ENCODE measurements around the gene LDLRAD4.

DNA sequence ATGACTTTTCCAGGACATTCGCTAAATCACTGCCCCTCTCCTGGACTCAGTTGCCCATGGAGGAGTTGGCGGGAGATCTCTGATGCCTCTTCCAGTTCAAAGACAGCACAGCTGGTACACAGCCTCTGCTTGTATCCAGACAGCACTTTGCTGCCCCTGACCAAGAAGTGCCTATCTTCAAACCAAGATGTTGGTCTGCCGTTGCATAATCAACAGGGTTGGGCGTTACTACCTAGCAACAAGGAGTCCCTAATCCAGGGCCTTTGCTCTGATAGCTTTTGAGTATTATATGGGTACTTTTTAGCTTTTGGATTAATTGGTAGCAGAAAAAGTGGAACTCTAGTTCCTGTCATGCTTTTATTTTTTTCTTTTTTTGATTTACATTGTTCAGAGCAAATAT is 341.2 kb downstream of the LDLRAD4 start:
- no peak for TF ChIP-seq JUND (IDR thresholded peaks at IDR 0.05)
- no peak for TF ChIP-seq ELF1 (IDR thresholded peaks at IDR 0.05)
- TF ChIP-seq, protein P1, sequence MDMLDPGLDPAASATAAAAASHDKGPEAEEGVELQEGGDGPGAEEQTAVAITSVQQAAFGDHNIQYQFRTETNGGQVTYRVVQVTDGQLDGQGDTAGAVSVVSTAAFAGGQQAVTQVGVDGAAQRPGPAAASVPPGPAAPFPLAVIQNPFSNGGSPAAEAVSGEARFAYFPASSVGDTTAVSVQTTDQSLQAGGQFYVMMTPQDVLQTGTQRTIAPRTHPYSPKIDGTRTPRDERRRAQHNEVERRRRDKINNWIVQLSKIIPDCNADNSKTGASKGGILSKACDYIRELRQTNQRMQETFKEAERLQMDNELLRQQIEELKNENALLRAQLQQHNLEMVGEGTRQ (IDR thresholded peaks at IDR 0.05; ENCODE audit: borderline replicate concordance, low read depth, low read length): no peak
- TF ChIP-seq EP300 (IDR thresholded peaks at IDR 0.05; ENCODE audit: borderline replicate concordance in 1 of 2, low read depth in 1 of 2, low read length in 1 of 2): no peak
- TF ChIP-seq, protein P2, sequence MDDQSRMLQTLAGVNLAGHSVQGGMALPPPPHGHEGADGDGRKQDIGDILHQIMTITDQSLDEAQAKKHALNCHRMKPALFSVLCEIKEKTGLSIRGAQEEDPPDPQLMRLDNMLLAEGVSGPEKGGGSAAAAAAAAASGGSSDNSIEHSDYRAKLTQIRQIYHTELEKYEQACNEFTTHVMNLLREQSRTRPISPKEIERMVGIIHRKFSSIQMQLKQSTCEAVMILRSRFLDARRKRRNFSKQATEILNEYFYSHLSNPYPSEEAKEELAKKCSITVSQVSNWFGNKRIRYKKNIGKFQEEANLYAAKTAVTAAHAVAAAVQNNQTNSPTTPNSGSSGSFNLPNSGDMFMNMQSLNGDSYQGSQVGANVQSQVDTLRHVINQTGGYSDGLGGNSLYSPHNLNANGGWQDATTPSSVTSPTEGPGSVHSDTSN (IDR thresholded peaks at IDR 0.05): no peak
- TF ChIP-seq TAF1 (IDR thresholded peaks at IDR 0.05; ENCODE audit: borderline replicate concordance, low read depth, low read length): no peak
- no peak for TF ChIP-seq MXI1 (IDR thresholded peaks at IDR 0.05; ENCODE audit: low read depth, low read length)
- TF ChIP-seq, protein P3, sequence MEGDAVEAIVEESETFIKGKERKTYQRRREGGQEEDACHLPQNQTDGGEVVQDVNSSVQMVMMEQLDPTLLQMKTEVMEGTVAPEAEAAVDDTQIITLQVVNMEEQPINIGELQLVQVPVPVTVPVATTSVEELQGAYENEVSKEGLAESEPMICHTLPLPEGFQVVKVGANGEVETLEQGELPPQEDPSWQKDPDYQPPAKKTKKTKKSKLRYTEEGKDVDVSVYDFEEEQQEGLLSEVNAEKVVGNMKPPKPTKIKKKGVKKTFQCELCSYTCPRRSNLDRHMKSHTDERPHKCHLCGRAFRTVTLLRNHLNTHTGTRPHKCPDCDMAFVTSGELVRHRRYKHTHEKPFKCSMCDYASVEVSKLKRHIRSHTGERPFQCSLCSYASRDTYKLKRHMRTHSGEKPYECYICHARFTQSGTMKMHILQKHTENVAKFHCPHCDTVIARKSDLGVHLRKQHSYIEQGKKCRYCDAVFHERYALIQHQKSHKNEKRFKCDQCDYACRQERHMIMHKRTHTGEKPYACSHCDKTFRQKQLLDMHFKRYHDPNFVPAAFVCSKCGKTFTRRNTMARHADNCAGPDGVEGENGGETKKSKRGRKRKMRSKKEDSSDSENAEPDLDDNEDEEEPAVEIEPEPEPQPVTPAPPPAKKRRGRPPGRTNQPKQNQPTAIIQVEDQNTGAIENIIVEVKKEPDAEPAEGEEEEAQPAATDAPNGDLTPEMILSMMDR (IDR thresholded peaks at IDR 0.05): no peak
- TF ChIP-seq SMC3 (IDR thresholded peaks at IDR 0.05; ENCODE audit: low read depth, low read length): no peak

All from SK-N-SH (cell line).